Sigmoid colon (tissue), 4 donors: ENCODE results near the gene NFATC1.

Experiments used
- POLR2A ChIP-seq, 2 donors: fragments of 450-650 bp; IDR thresholded peaks; one replicate each; pipeline ENCODE4 v1.6.1; 2016; ENCODE audit warnings: antibody characterized with exemption in 2 of 2, mild to moderate bottlenecking in 2 of 2, moderate library complexity in 2 of 2
- POLR2AphosphoS5 ChIP-seq, 4 donors: sonication (generic); formaldehyde crosslinking; IDR thresholded peaks; one replicate each; pipeline ENCODE4 v1.6.1; 2017; ENCODE audit warnings: antibody characterized with exemption in 4 of 4
- TF ChIP-seq, protein P1 (sequence below), 4 experiments: fragments of 450-650 bp in 3 of 4; fragments of 200-600 bp in 1 of 4; IDR thresholded peaks; one replicate each; pipeline ENCODE4 v1.5.1; 2016 to 2019; ENCODE audit warnings: antibody characterized with exemption in 4 of 4, mild to moderate bottlenecking in 3 of 4, moderate library complexity in 2 of 4

DNA sequence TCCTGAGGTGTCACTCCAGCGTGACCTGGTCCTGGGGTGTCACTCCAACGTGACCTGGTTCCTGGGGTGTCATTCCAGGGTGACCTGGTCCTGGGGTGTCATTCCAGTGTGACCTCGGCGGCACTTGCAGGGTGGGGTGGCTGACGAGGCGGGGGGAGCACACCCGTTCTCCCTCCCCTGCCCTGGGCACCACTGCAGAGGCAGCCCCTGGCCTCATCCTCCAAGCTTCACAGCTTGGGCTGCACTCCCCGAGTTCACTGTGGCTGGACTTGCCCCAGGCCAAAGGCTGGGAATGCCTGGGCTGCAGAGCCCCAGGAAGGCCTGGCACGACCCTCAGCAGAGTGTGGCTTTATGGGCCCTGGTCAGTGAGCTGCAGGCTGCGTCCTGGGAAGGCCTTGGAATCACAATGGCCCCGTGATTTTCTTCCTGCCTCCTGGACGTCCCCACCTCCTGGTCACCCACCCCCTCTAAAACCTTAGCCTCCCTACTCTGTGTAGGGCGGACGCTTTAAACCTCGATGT lies 88.3 kb downstream of the NFATC1 start:
- no peak for TF ChIP-seq POLR2AphosphoS5 (IDR thresholded peaks at IDR 0.05)
- TF ChIP-seq, protein P1, sequence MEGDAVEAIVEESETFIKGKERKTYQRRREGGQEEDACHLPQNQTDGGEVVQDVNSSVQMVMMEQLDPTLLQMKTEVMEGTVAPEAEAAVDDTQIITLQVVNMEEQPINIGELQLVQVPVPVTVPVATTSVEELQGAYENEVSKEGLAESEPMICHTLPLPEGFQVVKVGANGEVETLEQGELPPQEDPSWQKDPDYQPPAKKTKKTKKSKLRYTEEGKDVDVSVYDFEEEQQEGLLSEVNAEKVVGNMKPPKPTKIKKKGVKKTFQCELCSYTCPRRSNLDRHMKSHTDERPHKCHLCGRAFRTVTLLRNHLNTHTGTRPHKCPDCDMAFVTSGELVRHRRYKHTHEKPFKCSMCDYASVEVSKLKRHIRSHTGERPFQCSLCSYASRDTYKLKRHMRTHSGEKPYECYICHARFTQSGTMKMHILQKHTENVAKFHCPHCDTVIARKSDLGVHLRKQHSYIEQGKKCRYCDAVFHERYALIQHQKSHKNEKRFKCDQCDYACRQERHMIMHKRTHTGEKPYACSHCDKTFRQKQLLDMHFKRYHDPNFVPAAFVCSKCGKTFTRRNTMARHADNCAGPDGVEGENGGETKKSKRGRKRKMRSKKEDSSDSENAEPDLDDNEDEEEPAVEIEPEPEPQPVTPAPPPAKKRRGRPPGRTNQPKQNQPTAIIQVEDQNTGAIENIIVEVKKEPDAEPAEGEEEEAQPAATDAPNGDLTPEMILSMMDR (IDR thresholded peaks at IDR 0.05) = no peak
- no peak for TF ChIP-seq POLR2A (IDR thresholded peaks at IDR 0.05)
